Stimulated activated CD8-positive, alpha-beta memory T cell treated with anti-CD3 and anti-CD28 coated beads, Interleukin-15, amount 100 ng/mL, for 48 hours (primary cell): Measurements from ENCODE around the gene URI1.
"Not testable (repeated sequence)": the region's sequence is repeated elsewhere in the genome, so short reads cannot be mapped to it uniquely, and the experiment has no call there.

Experiments used
- DNase-seq, 2 donors: peaks; one replicate each; pipeline ENCODE4 v3.0.0-alpha.2; 2020; ENCODE audit warnings: low read depth in 2 of 2

URI1 gene

DNA sequence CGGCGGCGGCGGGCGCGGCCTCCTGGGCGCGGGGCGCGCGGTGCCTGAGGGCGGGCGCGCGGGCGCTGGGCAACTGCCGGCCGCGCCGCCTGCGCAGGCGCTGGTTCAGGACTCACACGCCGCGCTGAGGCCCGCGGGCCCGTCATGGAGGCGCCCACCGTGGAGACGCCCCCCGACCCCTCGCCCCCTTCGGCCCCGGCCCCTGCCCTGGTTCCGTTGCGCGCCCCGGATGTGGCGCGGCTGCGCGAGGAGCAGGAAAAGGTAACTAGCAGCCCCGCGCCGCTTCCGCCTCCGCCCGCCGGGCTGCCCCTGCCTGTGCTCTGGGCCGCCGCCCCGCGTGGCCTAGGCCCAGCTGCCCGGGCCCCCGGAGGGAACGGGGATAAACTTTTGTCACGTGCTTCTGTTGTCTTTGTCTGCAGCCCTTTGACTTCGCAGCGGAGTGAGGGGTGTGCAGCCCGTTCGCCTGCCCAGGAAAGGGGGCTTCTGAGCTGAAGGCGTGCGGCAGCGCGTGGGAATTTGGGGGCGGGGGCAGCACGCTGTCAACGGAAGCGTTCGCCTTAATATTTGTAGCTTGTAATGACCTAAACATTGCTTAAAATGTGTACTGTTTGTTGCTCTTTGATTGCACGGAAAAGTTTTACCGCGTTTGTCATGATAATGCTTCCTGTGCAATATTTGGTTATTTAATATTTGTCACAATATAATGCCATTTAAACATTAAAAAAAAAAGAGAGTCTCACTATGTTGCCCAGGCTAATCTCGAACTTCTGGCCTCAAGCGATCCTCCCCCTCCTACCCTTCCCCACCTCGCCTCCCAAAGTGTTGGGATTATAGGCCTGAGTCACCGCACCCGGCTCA lies 594 bp downstream of the URI1 start:
- DNase-seq = peak; percentile 61 to 69

DNA sequence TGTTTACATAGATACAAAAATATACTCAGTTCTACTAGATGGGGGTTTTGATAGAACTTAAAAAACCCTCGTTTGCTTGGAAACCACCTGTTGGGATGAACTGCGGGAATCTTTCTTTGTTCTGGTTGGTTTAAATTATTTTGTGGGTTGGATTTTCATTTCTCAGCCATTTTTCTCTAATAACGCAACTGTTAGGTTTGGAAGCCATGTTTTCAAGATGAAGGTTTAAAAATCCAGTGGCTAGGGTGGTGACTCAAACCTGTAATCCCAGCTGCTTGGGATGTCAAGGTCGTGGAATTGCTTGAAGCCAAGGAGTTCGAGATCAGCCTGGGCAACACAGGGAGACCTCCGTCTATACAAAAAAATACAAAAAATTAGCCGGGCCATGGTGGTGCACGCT lies 1.6 kb downstream of the URI1 start:
- no peak for DNase-seq

DNA sequence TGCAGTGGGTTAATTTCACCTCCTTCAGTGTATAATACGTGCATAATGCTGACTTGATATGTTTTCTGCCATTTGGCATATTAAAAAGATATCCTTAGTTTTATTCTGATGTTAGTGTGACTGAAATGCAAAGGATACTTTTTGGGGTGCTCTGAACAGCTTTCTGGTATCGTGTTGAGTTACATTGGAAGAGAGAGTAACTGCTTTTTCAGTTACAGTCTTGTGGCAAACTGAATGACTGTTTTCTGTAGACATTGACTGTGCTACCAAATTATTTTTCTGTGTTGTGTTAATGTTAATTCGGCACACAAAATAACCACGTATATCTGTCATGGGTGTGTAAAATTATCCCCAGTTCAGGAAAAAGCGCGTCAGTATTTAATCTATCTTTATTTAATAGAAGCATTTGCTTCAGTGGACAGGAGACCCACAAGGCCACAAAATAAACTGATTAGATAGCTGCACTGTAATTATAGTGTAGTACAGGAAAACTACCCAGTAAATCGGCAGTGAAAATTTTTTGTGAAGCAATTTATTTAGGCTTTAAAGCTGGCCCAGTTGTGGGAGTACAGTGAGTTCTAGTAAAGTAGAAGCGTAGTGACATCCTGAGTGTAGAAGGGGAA lies 2.5 kb downstream of the URI1 start:
- DNase-seq = no peak

DNA sequence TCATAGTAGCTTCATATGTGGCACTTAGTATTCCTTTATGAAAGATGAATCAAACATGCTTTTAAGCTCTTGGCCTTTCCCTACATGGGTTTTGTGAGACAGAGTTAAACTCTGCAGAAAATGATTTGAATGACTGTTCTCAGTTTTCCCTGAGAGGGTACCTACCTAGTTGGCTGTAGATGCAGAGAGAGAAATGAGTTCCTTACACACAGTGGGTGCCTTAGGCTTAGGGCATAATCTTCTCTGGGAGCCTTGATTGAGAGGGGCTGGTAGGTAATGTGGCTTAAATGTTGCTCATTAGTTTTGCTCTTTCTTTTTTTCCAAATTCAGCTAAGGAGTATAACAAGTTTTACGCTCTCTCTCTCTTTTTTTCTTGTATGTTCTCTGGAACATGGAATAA lies 3.0 kb downstream of the URI1 start:
- no peak for DNase-seq

DNA sequence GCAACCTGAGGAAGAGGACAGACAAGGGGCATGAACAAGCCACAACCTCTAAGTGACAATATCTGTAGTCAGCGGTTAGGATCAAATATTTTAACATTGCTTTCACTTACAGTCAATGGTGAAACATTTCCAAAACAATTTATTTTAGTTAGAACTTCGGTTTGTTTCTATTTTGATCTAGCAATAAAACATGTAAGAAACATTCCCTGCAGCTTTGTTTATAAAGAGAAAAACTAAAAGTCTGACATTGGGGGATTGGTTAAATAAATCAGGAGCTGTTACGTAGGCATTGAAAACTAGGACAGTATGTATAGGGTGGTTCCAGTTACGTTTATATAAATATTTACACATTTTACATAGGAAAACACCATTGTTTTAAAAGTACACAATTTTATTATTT lies 3.4 kb downstream of the URI1 start:
- DNase-seq = no peak

DNA sequence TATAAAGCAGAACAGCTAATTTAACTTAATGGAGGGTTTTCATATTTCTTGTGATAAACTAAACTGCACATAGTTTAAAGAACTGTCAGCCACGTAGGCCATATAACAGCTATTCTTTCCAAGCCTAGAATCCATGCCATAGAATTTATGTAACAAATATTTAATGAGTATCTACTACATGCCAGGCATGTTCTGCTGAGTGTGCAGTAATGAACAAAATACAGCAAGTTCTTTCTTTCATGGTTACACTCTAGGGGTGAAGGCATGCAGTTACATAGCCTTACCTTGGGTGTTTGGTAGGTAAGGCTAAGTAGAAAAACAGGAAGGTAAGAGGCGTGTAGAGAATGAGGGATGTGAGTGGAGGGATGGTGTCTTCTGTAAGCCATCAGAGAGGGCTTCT lies 4.6 kb downstream of the URI1 start:
- no peak for DNase-seq

DNA sequence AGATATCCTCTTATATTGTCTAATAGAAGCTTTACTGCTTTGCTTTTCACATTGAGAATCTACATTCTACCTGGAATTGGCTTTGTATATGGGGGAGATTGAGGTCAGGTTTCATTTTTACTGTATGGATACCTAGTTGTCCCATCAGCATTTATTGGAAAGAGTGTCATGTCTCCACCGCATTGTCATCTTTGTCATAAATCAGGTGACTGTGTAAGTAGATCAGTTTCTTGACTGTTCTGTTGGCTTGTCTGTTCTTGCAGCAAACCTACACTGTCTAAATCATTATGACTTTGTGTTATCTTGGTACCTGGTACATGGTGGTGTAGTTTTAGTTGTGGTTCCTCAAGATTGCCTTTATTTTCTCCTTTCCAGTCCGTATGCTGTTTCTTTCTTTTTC lies 5.8 kb downstream of the URI1 start:
- DNase-seq = no peak

DNA sequence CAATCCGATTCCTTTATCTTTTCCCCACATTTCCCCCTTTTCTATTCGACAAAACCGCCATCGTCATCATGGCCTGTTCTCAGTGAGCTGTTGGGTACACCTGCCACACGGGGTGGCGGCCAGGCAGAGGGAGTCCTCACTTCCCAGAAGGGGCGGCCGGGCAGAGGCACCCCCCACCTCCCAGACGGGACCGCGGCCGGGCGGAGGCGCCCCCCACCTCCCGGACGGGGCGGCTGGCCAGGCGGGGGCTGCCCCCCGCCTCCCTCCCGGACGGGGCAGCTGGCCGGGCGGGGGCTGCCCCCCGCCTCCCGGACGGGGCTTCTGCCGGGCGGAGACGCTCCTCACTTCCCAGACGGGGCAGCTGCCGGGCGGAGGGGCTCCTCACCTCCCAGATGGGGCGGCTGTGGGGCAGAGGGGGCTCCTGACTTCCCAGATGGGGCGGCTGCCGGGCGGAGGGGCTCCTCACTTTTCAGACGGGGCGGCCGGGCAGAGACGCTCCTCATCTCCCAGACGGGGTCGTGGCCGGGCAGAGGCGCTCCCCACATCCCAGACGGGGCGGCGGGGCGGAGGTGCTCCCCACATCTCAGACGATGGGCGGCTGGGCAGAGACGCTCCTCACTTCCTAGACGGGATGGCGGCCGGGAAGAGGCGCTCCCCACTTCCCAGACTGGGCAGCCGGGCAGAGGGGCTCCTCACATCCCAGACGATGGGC lies 6.9 kb downstream of the URI1 start:
- DNase-seq = not testable (repeated sequence)

DNA sequence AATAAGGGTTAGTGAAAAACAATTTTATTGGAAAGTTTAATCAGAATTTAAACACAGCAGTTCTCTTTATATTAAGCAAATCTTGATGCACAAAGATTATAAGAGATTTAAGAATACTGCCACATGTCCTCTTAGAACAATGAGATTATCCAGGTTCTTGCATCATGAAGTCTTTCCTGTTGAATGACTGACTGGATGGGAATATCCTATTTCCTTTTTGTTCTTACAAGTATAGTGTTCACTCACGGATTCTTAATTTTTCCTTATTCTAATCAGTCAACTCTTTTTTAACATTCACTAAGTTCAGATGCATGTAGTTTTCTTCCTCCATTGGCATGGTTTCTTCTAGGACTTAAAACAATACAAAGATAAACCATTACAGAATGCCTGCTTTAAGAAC lies 10.1 kb downstream of the URI1 start:
- DNase-seq = no peak

DNA sequence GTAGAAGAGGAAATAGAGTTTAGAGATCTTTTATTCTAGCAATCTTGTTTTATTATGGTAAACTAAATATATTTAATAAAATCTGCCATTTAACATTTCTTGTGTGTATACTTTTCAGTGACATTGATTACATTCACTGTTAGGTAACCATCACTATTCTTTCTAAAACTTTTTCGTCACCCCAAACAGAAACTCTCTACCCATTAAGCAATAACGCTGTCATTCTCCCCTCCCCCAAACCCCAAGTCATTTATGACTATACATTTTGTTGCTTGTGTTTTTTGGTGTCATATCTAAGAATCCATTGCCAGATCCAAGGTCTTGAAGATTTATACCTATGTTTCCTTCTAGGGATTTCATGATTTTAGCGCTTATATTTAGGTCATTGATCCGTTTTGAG lies 10.6 kb downstream of the URI1 start:
- no peak for DNase-seq

DNA sequence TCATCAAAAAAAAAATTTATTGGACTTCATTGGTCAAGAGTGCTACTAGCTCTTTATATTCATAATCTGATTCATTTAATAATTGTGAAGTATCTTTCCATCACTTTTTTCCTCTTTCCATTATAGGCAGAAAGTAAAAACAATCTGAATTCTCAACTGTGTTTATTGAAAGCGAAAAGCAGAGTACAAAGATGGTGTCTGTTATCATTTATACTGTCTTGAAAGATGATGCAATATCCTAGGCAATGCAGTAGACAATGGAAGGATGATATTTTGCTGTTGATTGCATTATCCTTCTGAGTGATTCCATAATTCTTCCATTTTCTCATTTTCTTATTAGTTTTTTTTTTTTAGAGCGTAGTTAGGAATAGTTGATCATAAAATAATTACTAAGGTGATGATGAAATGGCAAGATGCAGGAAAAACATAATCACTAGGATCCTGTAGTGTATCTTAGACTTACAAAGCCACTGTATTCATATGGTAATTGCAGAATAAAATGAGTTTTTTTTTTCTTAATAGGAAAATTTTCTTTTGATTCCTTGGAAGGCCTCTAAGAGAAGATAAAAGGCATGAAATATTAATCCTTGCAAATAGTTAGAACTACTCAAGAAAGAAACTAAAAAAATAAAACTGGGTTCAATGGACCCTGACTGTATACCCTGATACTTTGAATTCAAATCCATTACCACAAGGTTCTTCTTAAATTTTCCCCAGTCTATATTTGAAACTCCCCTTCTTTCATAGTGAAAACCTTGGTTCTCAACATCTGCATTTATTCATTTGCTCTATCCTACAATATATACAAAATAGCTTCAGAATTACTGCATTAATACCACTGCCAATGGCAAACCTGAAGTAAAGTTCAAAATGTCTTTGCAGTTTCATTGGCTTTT lies 11.6 kb downstream of the URI1 start:
- no peak for DNase-seq

DNA sequence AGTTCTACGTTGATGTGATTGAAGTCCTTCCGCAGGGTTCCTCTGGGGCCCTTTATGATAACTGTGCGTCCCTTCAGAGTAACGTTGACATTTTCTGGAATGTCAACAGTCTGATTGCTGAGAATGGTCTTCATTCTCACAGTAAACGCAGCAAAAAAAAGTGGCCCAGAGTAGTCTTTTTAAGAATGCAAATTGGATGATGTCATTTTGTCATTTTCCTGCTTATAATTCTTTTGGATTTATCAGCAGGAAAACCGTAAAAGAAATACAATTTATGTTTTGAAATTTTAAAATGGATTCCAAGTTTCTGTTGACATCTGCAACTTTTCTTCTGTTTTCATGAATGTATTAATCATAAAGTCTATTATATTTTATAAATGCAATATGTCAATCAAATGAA lies 14.8 kb downstream of the URI1 start:
- no peak for DNase-seq

DNA sequence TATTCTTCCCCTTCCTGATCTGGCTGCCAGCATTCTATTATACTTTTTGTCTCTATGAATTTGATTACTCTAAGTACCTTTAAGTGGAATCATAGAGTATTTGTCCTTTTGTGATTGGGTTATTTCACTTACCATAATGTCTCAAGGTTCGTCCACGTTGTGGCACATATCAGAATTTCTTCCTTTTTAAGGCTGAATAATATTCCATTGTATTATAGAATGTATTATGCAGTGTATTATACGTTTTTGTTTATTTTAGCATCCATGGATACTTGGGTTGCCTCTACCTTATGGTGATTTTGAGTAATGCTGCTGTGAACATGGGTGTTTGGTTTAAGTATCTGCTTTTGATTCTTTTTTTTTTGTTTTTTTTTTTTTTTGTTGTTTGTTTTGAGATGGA lies 19.3 kb downstream of the URI1 start:
- no peak for DNase-seq

DNA sequence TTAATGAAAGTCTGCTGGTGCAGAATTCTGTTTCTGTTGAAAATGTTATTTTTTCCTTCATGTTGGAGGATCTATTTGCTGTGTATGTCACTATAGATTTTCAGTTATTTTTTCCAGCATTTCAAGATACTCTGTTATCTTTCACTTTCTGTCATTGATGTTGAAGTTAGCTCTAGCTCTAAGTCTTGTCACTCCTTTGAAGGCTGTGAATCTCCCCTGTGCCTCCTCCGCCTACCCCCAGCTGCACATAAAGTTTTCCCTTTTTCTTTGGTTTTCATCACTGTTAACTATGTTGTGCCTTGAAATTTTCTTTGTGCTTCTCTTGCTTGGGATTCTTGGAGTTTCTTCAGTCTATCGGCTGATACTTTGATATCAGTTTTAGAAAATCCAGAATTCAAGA lies 20.8 kb downstream of the URI1 start:
- no peak for DNase-seq

DNA sequence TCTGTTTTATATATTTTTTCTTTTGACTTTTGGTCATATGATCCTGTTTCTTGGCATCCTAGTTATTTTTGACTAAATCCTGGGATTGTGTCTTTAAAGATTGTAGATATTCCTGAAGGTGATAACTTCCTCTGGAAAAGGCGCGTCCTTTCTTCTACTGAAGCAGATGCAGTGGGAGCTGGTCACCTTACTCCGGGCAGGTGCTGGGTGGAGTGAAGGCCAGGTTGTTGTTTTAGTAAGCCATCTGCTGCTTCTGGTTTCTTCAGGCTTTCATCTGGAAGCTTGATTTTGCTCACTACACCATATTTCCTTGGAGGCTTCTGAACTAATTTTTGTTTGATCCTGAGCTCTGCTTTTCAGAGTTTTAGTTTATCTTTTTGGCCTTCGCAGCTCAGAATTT lies 21.5 kb downstream of the URI1 start:
- no peak for DNase-seq

DNA sequence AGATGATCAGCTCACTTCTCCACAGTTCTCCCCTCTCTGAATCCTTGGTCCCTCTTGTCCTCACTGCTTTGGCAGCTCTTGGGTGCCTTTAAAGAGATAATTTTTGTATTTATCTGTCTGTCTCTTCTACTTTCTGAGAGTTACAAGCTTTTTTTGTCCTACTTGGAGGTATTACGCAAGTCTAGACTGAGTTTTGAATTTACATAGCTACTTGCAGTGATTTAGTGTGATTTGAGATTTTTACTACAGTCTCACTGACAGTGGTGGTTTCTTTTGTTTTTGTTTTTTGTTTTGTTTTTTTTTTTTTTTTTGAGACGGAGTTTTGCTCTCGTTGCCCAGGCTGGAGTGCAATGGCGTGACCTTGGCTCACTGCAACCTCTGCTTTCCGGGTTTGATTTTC lies 22.1 kb downstream of the URI1 start:
- no peak for DNase-seq

DNA sequence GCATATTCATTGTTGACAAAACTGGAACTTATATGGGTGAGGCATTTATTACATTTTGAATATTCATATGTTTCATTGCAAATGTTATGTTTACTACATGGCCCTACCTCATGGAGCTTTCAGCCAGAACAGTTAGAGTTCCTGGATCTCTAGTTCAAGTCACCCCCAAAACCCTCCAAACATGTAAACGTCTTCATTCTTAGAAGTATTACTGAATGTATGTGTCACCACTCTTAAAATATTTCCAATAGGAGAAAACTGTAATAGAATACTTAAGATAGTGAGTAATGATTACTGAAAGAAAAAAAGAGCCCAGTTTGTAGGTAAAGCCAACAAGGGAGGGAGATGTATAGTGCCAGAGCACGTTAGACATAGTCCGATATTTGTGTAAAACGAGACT lies 23.5 kb downstream of the URI1 start:
- DNase-seq = no peak

DNA sequence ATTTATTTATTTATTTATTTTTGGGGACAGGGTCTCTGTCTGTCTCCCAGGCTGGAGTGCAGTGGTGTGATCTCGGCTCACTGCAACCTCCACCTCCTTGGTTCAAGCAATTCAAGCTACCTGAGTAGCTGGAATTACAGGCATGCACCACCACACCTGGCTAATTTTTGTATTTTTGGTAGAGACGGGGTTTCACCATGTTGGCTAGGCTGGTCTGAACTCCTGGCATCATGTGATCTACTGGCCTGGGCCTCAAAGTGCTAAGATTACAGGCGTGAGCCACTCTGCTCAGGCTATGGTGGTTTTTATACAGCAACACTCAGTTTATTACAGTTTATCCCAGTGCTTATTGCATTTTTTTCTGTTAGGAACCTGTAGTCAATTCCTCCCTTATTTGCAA lies 24.1 kb downstream of the URI1 start:
- DNase-seq = not testable (repeated sequence)

DNA sequence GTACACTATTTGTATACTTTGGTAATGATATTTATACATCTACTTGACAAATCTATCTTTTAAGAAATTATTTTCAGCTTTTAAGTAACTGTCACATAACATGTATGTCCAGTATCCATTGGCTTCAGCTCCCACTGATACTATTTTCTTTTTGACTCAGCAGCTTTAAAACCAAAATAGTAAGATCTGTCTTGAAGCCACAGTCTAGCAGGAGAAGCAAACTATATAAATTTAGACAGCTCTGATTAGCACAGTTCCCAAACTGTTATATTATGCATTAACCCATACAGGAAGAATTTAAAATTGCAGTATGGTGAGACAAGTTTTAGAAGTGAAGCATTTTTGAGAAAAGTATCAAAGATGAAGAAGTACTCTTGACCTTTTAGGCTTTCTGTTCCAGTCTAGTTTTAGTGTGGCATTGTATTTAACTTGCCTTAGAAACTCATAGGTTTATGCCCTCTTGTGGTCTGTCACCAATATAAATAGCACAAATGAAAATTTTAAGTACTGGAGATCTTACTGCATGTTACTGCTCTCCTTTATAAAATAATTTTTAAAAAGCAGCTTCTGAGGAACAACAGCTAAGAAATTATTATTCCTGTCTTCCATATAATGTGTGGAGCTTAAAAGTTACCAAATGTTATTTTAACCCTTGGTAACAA lies 24.7 kb downstream of the URI1 start:
- DNase-seq = no peak

DNA sequence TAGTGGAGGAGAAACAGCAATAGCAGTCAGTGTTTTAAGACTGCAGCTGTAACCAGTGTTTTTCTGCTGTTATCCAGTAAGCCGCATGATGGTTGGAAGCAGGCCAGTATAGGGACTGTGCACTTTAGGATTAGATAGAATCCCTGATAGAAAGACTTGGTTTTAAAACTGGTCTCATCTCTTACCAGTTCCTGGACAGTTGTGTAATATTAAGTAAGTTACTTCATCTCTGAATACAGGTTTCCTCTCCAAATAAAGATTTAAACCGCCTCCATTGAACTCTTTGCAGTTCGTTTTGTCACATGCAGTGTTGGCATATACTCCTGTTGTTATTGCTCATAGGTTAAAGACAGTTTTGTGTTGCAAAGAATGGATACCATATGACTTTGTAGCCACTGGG lies 25.6 kb downstream of the URI1 start:
- DNase-seq = no peak

DNA sequence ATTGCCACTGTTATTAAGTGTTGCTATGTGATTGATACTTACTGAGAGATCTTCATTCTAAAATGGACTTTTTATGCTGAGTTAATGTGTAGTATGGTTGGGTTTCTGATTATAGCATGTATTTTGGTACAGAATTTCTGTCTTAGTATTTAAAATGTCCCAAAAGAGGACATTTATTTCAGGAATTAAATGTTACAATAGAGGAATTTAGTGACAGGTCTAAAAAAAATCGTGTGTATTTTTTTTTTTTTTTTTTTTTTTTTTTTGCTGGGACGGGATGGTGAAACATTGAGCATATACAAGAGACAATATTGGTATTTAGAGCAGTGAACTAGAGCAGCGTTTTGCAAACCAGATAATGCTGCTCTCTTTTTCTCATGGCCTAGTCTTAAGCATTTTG lies 27.9 kb downstream of the URI1 start:
- no peak for DNase-seq
